HL-60 (cell line): ENCODE data around the gene COL6A3.

ENCODE experiments used
- CTCF ChIP-seq: IDR thresholded peaks from one replicate; pipeline ENCODE4 v1.5.1; 2011; ENCODE audit warnings: low read length, control low read depth, inconsistent platforms; ENCODE audit not compliant: insufficient read depth
- REST ChIP-seq: IDR thresholded peaks from 2 replicates; pipeline ENCODE4 v1.6.1; 2012; ENCODE audit warnings: low read depth; ENCODE audit not compliant: insufficient replicate concordance

- TF ChIP-seq REST (no peak), CTCF (no peak)
Measured at GRCh38 chr2:237388036-237388435, 25.9 kb downstream of the COL6A3 start.
